A673 (cell line): ENCODE measurements around the gene OR52A1. TPM values are rescaled to one million over a fixed set of nuclear protein-coding genes. Genes with fewer than 3 reads are reported as not detected.

Experiments
- BruUV-seq: library from RNA; stranded (reverse); fragments of 400-500 nt; replicated peaks from 2 replicates; lab custom pipeline; 2021; lab: Mats Ljungman, UMichigan
- CTCF ChIA-PET: fragments of 300-600 bp; sonication (Branson Sonifier 250); formaldehyde crosslinking; loops from one replicate; lab custom pipeline; 2022; ENCODE audit warnings: antibody characterized with exemption; lab: Charles Lee
- POLR2A ChIA-PET: fragments of 300-600 bp; sonication (Branson Sonifier 250); formaldehyde crosslinking; loops from one replicate; lab custom pipeline; 2022; ENCODE audit warnings: antibody characterized with exemption; ENCODE audit not compliant: low non-redundant PET; lab: Charles Lee
- DNase-seq: peaks from one replicate; pipeline ENCODE4 v3.0.0-alpha.2; 2015; ENCODE audit warnings: low spot score
- H3K27ac ChIP-seq: fragments of 200-600 bp; sonication (generic); 2 replicates; pipeline ENCODE4 v1.5.1; 2016; ENCODE audit warnings: mixed run types, low read depth, mild to moderate bottlenecking, mixed read lengths, antibody characterized with exemption, low read length; ENCODE audit not compliant: poor library complexity, severe bottlenecking
- H3K27me3 ChIP-seq: fragments of 200-600 bp; sonication (generic); replicated peaks from 2 replicates; pipeline ENCODE4 v1.6.1; 2017; ENCODE audit warnings: mixed run types, low read depth, mild to moderate bottlenecking, mixed read lengths, antibody characterized with exemption, low read length; ENCODE audit not compliant: insufficient read depth, poor library complexity
- H3K36me3 ChIP-seq: fragments of 200-600 bp; sonication (generic); 2 replicates; pipeline ENCODE4 v1.6.1; 2016; ENCODE audit warnings: mixed run types, mild to moderate bottlenecking, mixed read lengths, antibody characterized with exemption, low read length; ENCODE audit not compliant: insufficient read depth, poor library complexity, severe bottlenecking
- H3K4me1 ChIP-seq: fragments of 200-600 bp; sonication (generic); 2 replicates; pipeline ENCODE4 v1.6.1; 2017; ENCODE audit warnings: mixed run types, mild to moderate bottlenecking, mixed read lengths, antibody characterized with exemption, low read length; ENCODE audit not compliant: insufficient read depth, poor library complexity, severe bottlenecking
- H3K4me3 ChIP-seq: fragments of 200-600 bp; sonication (generic); 2 replicates; pipeline ENCODE4 v1.5.1; 2016; ENCODE audit warnings: low read depth, mixed run types, mild to moderate bottlenecking, mixed read lengths, low read length; ENCODE audit not compliant: poor library complexity, severe bottlenecking
- H3K9me3 ChIP-seq: fragments of 200-600 bp; sonication (generic); 2 replicates; pipeline ENCODE4 v1.6.1; 2016; ENCODE audit warnings: mixed run types, low read depth, mild to moderate bottlenecking, mixed read lengths, antibody characterized with exemption, low read length; ENCODE audit not compliant: poor library complexity, severe bottlenecking
- EZH2 ChIP-seq: fragments of 200-600 bp; sonication (generic); IDR thresholded peaks from 2 replicates; pipeline ENCODE4 v1.6.1; 2017; ENCODE audit warnings: borderline replicate concordance, low read depth, mild to moderate bottlenecking, mixed read lengths, antibody characterized with exemption, low read length; ENCODE audit not compliant: poor library complexity, severe bottlenecking
- intact Hi-C: fragments of 100-400 bp; cut with micrococcal nuclease; formaldehyde crosslinking; loops from one replicate; pipeline ENCODE4 v1.10.0; 2022; ENCODE audit not compliant: unreplicated experiment
- total RNA-seq: library from RNA; stranded (reverse); gene quantifications from 2 replicates; pipeline ENCODE4 v1.2.3, GENCODE V29; 2021
- TF ChIP-seq, protein P1 (sequence below): fragments of 300-800, 200-600 bp; sonication (generic); conservative IDR thresholded peaks from 2 replicates; pipeline ENCODE4 v1.5.1; 2017; ENCODE audit warnings: low read depth, mild to moderate bottlenecking, antibody characterized with exemption, low read length, moderate library complexity, mixed read lengths

The OR52A1 gene
- total RNA-seq, 1 experiment from 2014 or later: not detected

- H3K27ac ChIP-seq: no peak overlapping the region
- no peak for DNase-seq
- ChIA-PET POLR2A (no interaction called here), CTCF (no interaction called here)
- H3K27me3 ChIP-seq: no peaks in the 10 kb centered on the region
- H3K36me3 ChIP-seq: no peaks in the 10 kb centered on the region
- H3K4me3 ChIP-seq: no peak overlapping the region
- intact Hi-C loops: no loop called here
- no peaks in the 10 kb centered on the region for H3K9me3 ChIP-seq
- H3K4me1 ChIP-seq: no peaks in the 10 kb centered on the region
- no peak for TF ChIP-seq EZH2
- TF ChIP-seq, protein P1, sequence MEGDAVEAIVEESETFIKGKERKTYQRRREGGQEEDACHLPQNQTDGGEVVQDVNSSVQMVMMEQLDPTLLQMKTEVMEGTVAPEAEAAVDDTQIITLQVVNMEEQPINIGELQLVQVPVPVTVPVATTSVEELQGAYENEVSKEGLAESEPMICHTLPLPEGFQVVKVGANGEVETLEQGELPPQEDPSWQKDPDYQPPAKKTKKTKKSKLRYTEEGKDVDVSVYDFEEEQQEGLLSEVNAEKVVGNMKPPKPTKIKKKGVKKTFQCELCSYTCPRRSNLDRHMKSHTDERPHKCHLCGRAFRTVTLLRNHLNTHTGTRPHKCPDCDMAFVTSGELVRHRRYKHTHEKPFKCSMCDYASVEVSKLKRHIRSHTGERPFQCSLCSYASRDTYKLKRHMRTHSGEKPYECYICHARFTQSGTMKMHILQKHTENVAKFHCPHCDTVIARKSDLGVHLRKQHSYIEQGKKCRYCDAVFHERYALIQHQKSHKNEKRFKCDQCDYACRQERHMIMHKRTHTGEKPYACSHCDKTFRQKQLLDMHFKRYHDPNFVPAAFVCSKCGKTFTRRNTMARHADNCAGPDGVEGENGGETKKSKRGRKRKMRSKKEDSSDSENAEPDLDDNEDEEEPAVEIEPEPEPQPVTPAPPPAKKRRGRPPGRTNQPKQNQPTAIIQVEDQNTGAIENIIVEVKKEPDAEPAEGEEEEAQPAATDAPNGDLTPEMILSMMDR: no peak
- BruUV-seq: no TSS peak
Observed at GRCh38 chr11:5196067-5196466, 41.5 kb upstream of the OR52A1 start.

- TF ChIP-seq, protein P1: no peak
- no peak for TF ChIP-seq EZH2
- Histone ChIP-seq H3K27me3 (no peaks in the 10 kb centered on the region), H3K9me3 (no peaks in the 10 kb centered on the region), H3K27ac (no peak overlapping the region), H3K36me3 (no peaks in the 10 kb centered on the region), H3K4me1 (no peaks in the 10 kb centered on the region), H3K4me3 (no peak overlapping the region)
- intact Hi-C loops: no loop called here
- DNase-seq: no peak
- ChIA-PET CTCF (no interaction called here), POLR2A (no interaction called here)
- no TSS peak for BruUV-seq
Observed at GRCh38 chr11:5192738-5193137, 38.2 kb upstream of the OR52A1 start.

DNA sequence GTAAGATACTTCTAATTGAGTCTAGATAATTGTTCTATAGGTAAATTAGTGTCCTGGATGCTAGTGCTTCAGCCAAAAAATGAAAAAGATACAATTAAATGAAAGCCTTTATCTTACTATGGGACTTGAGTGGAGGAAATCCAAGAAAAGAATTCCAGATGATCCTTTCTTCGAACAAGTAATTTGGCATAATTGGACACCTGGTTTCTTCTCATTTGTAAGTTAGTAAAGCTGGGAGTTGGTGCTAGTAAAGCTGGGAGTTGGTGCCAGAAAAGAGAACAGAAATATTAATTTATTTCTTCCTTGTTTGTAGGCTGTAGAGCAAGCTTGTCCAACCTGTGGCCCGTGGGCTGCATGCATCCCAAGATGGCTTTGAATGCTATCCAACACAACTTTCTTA, 33.6 kb upstream of the OR52A1 start:
- DNase-seq: no peak
- Histone ChIP-seq H3K36me3 (no peaks in the 10 kb centered on the region), H3K4me3 (no peak overlapping the region), H3K9me3 (no peaks in the 10 kb centered on the region), H3K27me3 (no peaks in the 10 kb centered on the region), H3K27ac (no peak overlapping the region), H3K4me1 (no peaks in the 10 kb centered on the region)
- BruUV-seq: no TSS peak
- POLR2A ChIA-PET: no interaction called here
- CTCF ChIA-PET: no interaction called here
- TF ChIP-seq, protein P1: no peak
- TF ChIP-seq EZH2: no peak
- intact Hi-C loops: no loop called here
